Measurements from ENCODE around the gene UFSP2.

DNA sequence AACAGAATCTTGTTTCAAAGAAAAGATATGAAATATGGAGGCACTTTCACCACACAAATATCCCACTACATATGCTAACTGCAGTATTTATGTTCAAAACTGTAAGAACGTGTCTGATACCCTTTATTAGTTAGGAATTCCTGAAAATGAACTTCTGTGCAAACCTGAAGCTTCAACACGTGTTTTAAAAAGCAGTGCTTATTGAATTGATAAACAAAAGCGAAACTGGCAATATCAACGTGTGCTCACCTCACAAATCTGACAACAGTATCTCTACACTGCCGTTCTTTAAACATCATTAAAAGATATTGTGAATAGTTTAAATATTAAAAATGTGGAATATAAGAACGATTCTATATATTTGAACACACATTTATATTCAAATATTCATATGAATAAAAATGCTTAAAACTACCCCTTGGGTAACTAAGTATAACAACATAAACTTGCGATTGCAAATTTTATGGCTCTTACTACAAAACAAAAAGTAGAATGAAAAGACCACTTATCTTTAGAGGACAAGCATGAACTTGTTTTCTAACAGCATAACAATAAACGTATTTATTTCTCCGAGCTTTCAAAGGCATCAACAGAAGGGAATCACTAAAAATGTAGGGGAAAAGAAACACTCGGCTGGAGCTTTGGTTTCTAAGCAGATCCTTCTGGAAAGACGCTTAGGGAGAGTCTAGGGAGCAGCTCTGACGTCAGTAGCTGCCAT lies 30.4 kb downstream of the UFSP2 start, which contains the start of gene LRP2BP:
- no peak for TF ChIP-seq POLR2A (IDR thresholded peaks at IDR 0.05)
- TF ChIP-seq, protein P1, sequence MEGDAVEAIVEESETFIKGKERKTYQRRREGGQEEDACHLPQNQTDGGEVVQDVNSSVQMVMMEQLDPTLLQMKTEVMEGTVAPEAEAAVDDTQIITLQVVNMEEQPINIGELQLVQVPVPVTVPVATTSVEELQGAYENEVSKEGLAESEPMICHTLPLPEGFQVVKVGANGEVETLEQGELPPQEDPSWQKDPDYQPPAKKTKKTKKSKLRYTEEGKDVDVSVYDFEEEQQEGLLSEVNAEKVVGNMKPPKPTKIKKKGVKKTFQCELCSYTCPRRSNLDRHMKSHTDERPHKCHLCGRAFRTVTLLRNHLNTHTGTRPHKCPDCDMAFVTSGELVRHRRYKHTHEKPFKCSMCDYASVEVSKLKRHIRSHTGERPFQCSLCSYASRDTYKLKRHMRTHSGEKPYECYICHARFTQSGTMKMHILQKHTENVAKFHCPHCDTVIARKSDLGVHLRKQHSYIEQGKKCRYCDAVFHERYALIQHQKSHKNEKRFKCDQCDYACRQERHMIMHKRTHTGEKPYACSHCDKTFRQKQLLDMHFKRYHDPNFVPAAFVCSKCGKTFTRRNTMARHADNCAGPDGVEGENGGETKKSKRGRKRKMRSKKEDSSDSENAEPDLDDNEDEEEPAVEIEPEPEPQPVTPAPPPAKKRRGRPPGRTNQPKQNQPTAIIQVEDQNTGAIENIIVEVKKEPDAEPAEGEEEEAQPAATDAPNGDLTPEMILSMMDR (IDR thresholded peaks at IDR 0.05), result no peak

Data from heart left ventricle (tissue), 13 donors.